NCI-H2227 treated with DMSO at 0.1 percent for 48 hours (cell line): ENCODE results near the gene HOXD8.

Experiments used
- DNase-seq: peaks from one replicate; lab custom pipeline; 2025; lab: John Stamatoyannopoulos, UW

The HOXD8 gene

GRCh38 chr2:176147800-176148496, 18.4 kb downstream of the HOXD8 start:
- no peak for DNase-seq

GRCh38 chr2:176148751-176149421, 19.4 kb downstream of the HOXD8 start:
- DNase-seq, result no peak

- no peak for DNase-seq
These were observed 20.0 kb downstream of the HOXD8 start for GRCh38 chr2:176149481-176149938.

GRCh38 chr2:176149939-176150583, 20.6 kb downstream of the HOXD8 start:
- DNase-seq, result no peak

GRCh38 chr2:176150584-176151441, 21.3 kb downstream of the HOXD8 start:
- DNase-seq, result no peak

- DNase-seq, result no peak
These were observed 22.2 kb downstream of the HOXD8 start, which contains the start of gene HOXD4 for GRCh38 chr2:176151442-176152287. Gene HOXD4, plus strand, starts transcription at chr2:176151550. Its CDS starts 84 bp downstream, at chr2:176151634.

- no peak for DNase-seq
These were observed 23.1 kb downstream of the HOXD8 start for GRCh38 chr2:176152350-176153181.

- DNase-seq, result no peak
These were observed 25.2 kb downstream of the HOXD8 start for GRCh38 chr2:176154576-176155252.

- no peak for DNase-seq
These were observed 26.0 kb downstream of the HOXD8 start for GRCh38 chr2:176155356-176156044.

GRCh38 chr2:176156301-176156806, 26.8 kb downstream of the HOXD8 start:
- no peak for DNase-seq

- DNase-seq, result no peak
These were observed 27.4 kb downstream of the HOXD8 start, which contains the start of gene HOXD3 for GRCh38 chr2:176156807-176157498. Gene HOXD3, plus strand, starts transcription at chr2:176157307. Its CDS starts 11,808 bp downstream, at chr2:176169115.

- DNase-seq, result peak; percentile 59
These were observed 28.1 kb downstream of the HOXD8 start for GRCh38 chr2:176157499-176158185.

- peak; percentile 44 for DNase-seq
These were observed 28.7 kb downstream of the HOXD8 start for GRCh38 chr2:176158186-176158591.

GRCh38 chr2:176158855-176159662, 29.6 kb downstream of the HOXD8 start:
- no peak for DNase-seq

- no peak for DNase-seq
These were observed 30.3 kb downstream of the HOXD8 start for GRCh38 chr2:176159663-176160250.
